T-helper 9 cell (primary cell): ENCODE measurements around the gene PARD3.

Experiments
- DNase-seq: peaks from one replicate; pipeline ENCODE4 v3.0.0-alpha.2; 2020

PARD3 gene

GRCh38 chr10:34109952-34110702 is 705.0 kb downstream of the PARD3 start:
- no peak for DNase-seq

GRCh38 chr10:34109495-34109894 is 705.6 kb downstream of the PARD3 start:
- DNase-seq: no peak

DNA sequence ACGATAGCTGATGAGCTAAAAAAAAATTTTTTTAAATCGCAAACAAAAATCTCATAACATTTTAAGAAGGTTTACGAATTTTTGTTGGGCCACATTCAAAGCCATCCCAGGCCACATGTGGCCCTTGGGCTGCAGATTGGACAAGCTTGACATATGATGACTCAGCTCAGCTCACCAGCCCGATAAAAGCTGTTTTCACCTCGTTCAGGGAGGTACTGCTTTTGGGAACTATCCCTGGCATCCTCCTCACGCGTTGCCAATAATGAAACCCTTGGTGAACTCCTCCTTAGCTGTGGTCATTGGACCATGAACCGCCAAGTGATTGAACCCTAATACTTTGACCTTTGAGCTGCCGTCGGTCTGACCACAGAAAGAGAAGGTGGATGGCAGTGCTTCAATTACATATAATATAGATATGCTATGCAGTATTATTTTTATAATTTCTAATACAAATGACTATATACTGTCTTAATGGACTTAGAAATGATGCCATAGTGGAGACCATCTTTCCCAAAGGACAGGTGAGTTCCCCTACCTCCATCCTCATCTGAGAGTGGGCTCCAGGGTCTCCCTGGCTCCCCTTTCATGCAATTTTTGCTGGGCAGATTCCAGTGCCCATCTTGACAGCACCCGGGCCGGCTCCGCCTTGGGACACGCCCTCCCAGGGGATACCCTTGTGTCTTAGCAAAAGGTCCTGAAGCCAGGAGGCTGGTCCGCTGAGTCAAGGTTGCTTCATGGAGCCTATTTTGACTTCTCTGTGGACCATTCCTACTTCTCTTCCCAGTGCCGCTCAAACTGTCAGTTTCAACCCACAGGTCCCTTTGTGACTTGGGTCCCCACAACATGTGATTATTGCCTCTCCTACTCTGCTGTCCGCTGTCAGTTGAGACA is 707.2 kb downstream of the PARD3 start:
- DNase-seq: no peak

DNA sequence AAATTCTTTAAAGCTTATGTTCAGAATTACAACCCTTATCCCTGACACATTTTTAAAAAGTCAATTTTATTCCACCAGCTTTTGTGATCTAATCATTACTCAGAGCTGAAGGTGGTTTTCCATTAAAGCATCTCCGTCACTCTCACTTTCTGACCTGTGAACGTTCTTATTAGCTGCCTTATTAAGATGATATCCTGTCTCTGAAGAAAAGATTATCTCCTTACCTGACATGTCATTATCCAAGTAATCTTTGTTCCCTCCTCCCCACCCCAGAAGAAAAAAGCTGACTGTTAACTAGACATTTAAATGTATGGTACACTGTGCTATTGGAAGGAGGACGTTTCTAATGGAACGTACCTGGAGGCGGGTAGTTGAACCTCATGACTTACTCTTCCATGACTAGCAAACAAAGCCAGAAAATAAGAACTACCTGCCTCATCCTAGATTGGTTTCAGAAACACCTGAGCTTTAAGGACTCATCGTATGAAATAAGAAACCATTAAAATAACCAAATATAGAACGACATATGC is 708.7 kb downstream of the PARD3 start:
- no peak for DNase-seq

DNA sequence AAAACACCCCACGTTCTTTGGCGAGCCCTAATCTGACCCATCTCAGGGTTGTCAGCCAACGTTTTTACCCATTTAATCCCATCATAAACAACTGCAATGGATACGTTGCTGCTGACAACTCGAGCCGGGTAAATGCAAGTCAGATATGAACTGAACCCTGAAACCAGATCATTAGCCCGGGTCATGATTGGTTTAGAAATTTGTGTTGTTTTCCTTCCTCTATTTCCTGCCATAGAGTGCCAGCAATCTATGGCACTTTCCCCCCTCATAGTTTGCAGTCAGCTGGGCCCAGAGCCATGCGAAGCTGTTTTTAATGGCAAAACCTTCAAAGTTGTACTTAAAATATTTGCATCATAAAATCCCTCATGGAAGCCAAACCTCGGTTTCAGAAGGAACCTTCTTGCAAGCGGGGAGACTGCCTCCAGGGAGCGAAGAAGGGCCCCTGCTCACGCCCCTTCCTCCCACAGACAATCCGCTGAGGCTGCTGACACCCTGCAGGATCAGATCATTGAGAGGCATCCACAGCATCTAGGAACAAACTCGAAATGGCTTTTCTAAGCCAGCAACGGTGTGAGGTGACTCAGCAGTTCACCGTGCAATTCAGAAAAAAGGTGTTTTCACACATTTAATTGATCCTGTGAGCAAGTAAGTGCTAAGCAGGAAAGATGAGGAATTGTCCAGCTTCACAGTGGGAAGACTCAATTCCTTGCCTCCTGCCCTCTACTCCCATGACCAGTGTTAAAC is 710.1 kb downstream of the PARD3 start:
- no peak for DNase-seq

- no peak for DNase-seq
Measured at GRCh38 chr10:34102893-34103506, 712.1 kb downstream of the PARD3 start.

DNA sequence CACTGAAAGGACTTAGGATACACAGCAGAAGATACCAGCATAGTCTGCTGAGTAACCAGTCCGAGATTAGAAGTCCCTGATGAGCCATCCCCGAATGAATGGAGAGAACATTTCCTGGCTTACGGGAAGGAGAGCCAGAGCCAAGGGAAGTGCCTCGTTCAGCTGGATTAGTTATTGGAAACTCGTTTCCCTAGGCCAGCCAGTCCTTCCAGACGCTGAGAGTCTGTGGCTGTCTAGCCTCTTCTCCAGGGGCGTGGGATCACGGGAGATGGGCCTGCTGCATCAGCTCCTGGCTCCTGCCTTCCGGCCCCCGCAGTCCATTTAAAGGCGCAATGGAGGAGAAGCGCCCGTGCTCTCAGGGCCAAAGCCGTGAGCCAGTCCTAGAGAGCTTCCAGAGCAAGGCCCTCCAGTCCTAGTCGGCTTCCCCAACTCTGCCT is 712.8 kb downstream of the PARD3 start:
- DNase-seq: no peak

GRCh38 chr10:34101001-34101400 is 714.1 kb downstream of the PARD3 start:
- DNase-seq: no peak

- DNase-seq: no peak
Measured at GRCh38 chr10:34098821-34099567, 716.1 kb downstream of the PARD3 start.

DNA sequence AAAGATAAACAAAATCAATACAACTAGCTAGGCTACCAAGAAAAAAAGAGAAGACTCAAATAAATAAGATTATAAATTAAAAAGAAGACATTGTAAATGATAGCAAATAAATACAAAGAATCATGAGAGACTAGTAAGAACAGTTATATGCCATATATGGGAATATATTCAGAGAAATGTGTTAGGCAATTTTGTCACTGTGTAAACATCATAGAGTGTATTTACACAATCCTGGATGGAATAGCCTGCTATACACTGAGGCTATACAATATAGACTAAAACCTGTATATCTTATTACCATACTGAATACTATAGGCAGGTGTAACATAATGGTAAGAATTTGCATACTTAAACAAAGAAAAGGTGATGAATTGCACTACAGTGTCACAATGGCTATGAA is 717.4 kb downstream of the PARD3 start:
- no peak for DNase-seq

- DNase-seq: no peak
Measured at GRCh38 chr10:34094961-34095360, 720.1 kb downstream of the PARD3 start.

GRCh38 chr10:34094146-34094696 is 720.9 kb downstream of the PARD3 start:
- no peak for DNase-seq

- DNase-seq: no peak
Measured at GRCh38 chr10:34092891-34093290, 722.2 kb downstream of the PARD3 start.

- DNase-seq: no peak
Measured at GRCh38 chr10:34091635-34092195, 723.4 kb downstream of the PARD3 start.

DNA sequence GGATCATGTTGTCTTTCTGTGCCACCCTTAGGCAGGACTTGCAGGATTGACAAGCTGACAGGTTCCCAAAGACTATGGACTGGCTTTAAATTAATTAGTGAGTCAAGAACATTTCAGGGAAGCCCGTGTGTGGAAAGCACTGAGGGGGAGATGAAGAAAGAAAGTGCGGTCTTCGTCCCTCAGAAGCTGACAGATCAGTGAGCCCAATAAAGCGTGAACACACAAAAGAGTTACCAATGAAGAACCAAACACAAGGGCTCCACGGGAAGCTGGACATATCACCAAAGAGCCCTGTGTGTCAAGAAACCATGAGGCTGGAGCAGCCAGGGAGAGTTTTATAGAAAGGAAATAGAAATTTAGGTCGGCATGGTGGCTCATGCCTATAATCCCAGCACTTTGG is 725.8 kb downstream of the PARD3 start:
- no peak for DNase-seq

DNA sequence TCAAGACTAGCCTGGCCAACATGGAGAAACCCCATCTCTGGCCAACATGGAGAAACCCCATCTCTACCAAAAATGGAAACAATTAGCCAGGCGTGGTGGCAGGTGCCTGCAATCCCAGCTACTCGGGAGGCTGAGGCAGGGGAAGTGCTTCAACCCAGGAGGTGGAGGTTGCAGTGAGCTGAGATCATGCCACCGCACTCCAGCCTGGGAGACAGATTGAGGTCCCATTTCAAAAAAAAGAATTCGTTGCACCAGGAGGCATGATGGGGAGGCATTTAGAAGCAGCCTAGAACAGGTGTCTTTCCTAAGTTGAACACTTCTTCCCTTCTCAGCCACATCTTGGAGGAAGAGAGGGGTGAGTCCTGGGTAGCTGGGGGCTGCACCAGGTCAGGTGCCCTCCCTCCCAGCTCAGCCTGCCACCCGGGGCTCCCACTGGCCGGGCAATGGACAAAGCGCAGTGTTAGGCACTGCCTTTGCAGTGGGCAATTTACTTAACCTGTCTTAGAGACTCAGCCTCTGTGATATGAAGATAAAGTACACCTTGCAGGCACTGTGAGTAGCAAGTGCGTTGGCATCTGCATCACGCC is 726.8 kb downstream of the PARD3 start:
- DNase-seq: no peak

- no peak for DNase-seq
Measured at GRCh38 chr10:34087095-34087418, 728.0 kb downstream of the PARD3 start.

- no peak for DNase-seq
Measured at GRCh38 chr10:34083567-34083966, 731.5 kb downstream of the PARD3 start.

DNA sequence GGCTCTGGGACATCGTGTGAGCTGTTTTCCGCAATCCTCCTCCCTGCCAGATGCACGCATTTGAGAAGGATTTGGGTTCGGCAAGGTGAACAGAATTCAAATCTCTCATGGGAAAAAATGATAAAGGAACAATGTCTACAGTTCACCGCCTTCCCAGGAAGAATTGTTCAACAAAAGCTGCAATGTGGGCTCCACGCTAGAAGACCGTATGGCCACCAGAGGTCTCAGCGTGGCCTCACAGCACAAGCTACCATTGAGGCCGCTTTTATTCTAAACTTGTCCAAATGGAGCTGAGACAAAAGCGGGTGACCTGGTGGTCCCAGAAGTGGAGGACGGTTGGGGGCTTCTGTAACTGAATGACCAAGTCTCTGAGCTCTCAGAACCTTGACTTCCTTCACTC is 733.1 kb downstream of the PARD3 start:
- DNase-seq: no peak

- DNase-seq: no peak
Measured at GRCh38 chr10:34081347-34081743, 733.8 kb downstream of the PARD3 start.
